ENCODE measurements around the gene FSCN2. TPM values are rescaled to one million over a fixed set of nuclear protein-coding genes. Genes with fewer than 3 reads are reported as not detected.

The FSCN2 gene
- total RNA-seq, 6 experiments from 2014 or later = 0.71 to 1.4 (median 0.99) TPM

GRCh38 chr17:81536299-81537290, 8.4 kb downstream of the FSCN2 start:
- no peak overlapping the region for H3K27ac Mint-ChIP-seq
- no peak for DNase-seq
- no peak overlapping the region for H3K4me3 Mint-ChIP-seq
- H3K36me3 Mint-ChIP-seq (ENCODE audit: low read depth) = no peaks in the 10 kb centered on the region
- TF ChIP-seq, protein P1, sequence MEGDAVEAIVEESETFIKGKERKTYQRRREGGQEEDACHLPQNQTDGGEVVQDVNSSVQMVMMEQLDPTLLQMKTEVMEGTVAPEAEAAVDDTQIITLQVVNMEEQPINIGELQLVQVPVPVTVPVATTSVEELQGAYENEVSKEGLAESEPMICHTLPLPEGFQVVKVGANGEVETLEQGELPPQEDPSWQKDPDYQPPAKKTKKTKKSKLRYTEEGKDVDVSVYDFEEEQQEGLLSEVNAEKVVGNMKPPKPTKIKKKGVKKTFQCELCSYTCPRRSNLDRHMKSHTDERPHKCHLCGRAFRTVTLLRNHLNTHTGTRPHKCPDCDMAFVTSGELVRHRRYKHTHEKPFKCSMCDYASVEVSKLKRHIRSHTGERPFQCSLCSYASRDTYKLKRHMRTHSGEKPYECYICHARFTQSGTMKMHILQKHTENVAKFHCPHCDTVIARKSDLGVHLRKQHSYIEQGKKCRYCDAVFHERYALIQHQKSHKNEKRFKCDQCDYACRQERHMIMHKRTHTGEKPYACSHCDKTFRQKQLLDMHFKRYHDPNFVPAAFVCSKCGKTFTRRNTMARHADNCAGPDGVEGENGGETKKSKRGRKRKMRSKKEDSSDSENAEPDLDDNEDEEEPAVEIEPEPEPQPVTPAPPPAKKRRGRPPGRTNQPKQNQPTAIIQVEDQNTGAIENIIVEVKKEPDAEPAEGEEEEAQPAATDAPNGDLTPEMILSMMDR (IDR thresholded peaks at IDR 0.05) = no peak
- no peaks in the 10 kb centered on the region for H3K9me3 Mint-ChIP-seq
- peaks cover 10% of the 10 kb centered on the region for H3K27me3 Mint-ChIP-seq (ENCODE audit: insufficient read depth)
- no peaks in the 10 kb centered on the region for H3K4me1 Mint-ChIP-seq (ENCODE audit: low read depth)

GRCh38 chr17:81537343-81537855, 9.2 kb downstream of the FSCN2 start:
- no peak overlapping the region for H3K27ac Mint-ChIP-seq
- no peaks in the 10 kb centered on the region for H3K36me3 Mint-ChIP-seq (ENCODE audit: low read depth)
- TF ChIP-seq, protein P1 (IDR thresholded peaks at IDR 0.05) = peak; percentile 75
- no peaks in the 10 kb centered on the region for H3K4me1 Mint-ChIP-seq (ENCODE audit: low read depth)
- H3K9me3 Mint-ChIP-seq = no peaks in the 10 kb centered on the region
- H3K27me3 Mint-ChIP-seq (ENCODE audit: insufficient read depth) = peaks cover 10% of the 10 kb centered on the region
- no peak for DNase-seq
- no peak overlapping the region for H3K4me3 Mint-ChIP-seq

- DNase-seq = no peak
- no peaks in the 10 kb centered on the region for H3K36me3 Mint-ChIP-seq (ENCODE audit: low read depth)
- peaks cover 10% of the 10 kb centered on the region for H3K27me3 Mint-ChIP-seq (ENCODE audit: insufficient read depth)
- H3K4me3 Mint-ChIP-seq = no peak overlapping the region
- H3K9me3 Mint-ChIP-seq = no peaks in the 10 kb centered on the region
- TF ChIP-seq, protein P1 (IDR thresholded peaks at IDR 0.05) = no peak
- H3K27ac Mint-ChIP-seq = no peak overlapping the region
- H3K4me1 Mint-ChIP-seq (ENCODE audit: low read depth) = no peaks in the 10 kb centered on the region
Observed at GRCh38 chr17:81537856-81538555, 9.8 kb downstream of the FSCN2 start.

DNA sequence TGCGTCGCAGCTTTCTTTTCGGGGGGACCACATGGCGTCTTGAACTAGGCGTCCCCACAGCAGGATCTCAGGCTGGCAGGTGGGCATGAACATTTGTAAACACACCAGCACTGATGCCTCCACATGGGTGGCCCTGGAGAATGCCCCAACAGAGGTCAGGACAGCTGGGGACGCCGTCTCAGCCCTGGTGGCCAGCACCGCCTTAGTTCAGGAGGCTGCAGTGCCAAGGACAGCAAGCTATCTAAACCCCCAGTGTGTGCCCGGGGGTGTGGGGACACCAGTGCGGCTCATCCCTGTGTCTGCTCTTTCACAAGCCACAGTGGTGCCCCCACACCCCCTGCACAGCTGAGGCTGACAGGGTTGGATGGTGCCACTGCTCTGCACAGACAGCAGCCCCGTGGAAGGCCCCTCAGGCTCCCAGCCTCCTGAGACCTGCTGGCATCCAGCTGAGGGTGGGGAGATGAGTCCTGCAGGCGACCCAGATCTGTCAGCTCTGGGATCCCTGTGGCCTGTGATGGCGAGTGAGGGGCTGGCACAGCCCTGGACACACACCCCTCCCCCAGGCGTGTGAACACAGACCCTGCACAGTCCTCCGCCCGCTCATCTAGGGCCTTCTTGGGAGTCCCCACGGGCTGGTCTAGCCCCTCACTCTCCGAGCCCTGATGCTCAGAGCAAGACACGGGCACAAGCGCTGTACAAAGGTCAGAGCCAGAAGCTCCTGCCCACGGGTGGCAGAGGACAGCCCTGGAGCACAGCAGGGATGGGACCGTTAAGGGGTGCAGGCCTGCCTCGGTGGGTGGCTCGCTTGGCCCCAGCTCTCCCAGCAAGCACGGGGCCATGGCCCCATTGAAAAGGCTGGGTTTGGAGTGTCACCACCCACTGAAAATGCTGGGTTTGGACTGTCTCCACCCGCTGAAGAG, 10.7 kb downstream of the FSCN2 start:
- TF ChIP-seq, protein P1 (IDR thresholded peaks at IDR 0.05) = no peak
- H3K27ac Mint-ChIP-seq = no peak overlapping the region
- no peaks in the 10 kb centered on the region for H3K4me1 Mint-ChIP-seq (ENCODE audit: low read depth)
- peaks cover 8% of the 10 kb centered on the region for H3K27me3 Mint-ChIP-seq (ENCODE audit: insufficient read depth)
- no peak for DNase-seq
- no peaks in the 10 kb centered on the region for H3K9me3 Mint-ChIP-seq
- no peak overlapping the region for H3K4me3 Mint-ChIP-seq
- H3K36me3 Mint-ChIP-seq (ENCODE audit: low read depth) = no peaks in the 10 kb centered on the region

- no peak overlapping the region for H3K4me3 Mint-ChIP-seq
- H3K36me3 Mint-ChIP-seq (ENCODE audit: low read depth) = no peaks in the 10 kb centered on the region
- no peak for DNase-seq
- H3K4me1 Mint-ChIP-seq (ENCODE audit: low read depth) = no peaks in the 10 kb centered on the region
- peaks cover 8% of the 10 kb centered on the region for H3K27me3 Mint-ChIP-seq (ENCODE audit: insufficient read depth)
- no peak overlapping the region for H3K27ac Mint-ChIP-seq
- H3K9me3 Mint-ChIP-seq = no peaks in the 10 kb centered on the region
- TF ChIP-seq, protein P1 (IDR thresholded peaks at IDR 0.05) = no peak
Observed at GRCh38 chr17:81539571-81539900, 11.4 kb downstream of the FSCN2 start.
